Measurements from ENCODE around the gene ACTL6A.
"Not testable (repeated sequence)": the region's sequence is repeated elsewhere in the genome, so short reads cannot be mapped to it uniquely, and the experiment has no call there.

ACTL6A gene

DNA sequence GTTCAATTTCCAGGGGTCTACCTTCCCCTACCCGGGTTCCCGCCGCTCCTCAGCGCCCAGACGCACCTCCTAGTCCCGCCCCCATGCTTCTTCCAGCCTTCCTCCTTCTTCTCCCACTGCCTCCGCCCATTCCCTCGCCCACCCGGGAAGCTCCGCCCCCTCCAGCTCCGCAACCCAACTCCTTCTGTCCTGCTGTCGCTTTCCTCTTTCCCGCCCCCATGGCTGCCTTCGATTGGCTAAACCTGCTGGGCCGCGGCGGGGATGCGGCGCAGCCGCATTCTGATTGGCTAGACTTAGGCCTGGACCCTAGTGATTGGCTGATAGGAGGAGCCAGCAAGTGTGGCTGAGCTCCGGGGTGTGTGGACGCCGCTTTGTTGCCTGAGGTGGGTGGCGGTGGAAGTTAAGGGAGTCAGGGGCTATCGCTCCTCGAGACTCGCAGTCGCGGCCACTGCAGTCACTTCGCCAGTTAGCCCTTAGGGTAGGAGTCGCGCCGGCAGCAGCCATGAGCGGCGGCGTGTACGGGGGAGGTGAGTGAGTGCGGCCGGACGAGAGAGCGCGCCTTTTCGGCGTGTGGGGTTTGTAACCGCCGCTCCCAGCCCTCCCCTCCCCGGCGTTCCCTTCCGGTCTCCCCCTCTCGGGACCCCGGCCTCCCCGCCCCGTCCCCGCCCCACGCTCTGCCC is at the start of gene ACTL6A:
TSS of gene ACTL6A (plus strand) at position 336 of the 680 bp plus-strand sequence. CDS start at position 503, 167 bp downstream.
- Histone ChIP-seq H3K9me3 (ENCODE audit: insufficient read depth, low read length) (no peaks in the 10 kb centered on the region), H3K36me3 (ENCODE audit: insufficient read depth, insufficient read length, low read length) (peaks cover 4% of the 10 kb centered on the region), H3K4me1 (ENCODE audit: insufficient read depth, insufficient read length) (no peaks in the 10 kb centered on the region), H3K4me3 (ENCODE audit: insufficient read length, low read depth) (peak within 1 kb of the TSS; percentile 97), H3K27me3 (ENCODE audit: insufficient read depth, insufficient read length) (no peaks in the 10 kb centered on the region), H3K9ac (ENCODE audit: insufficient read length, low read depth) (peak within 1 kb of the TSS; percentile 97)
- peak; percentile 99 for DNase-seq (ENCODE audit: low read depth, low spot score)
- TF ChIP-seq YY1 (IDR thresholded peaks at IDR 0.05; ENCODE audit: insufficient read depth, insufficient read length) (peak; percentile 5), SUZ12 (IDR thresholded peaks at IDR 0.05; ENCODE audit: extremely low read depth, insufficient read depth, insufficient read length) (no peak)

DNA sequence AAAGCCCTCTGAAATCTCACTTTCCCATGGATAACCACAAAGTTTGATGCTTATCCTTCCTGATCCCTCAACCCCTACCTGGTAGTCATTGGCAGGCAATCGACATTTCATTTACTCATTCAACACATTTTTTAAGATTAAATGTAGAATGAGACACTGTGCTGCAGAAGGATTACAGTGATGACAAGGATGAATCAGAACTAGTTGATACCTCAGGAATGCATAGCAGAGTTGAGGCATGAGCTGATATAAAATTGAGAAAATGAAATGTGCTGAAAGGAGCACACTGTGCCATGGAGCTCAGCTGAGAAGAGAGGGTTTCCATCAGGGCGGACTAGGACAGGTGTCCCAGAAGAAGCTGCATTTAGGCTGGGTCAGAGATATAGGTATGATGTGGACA is 48.9 kb upstream of the ACTL6A start:
- DNase-seq (ENCODE audit: low read depth, low spot score) = no peak
- H3K4me3 ChIP-seq (ENCODE audit: insufficient read length, low read depth) = no peak overlapping the region
- TF ChIP-seq YY1 (IDR thresholded peaks at IDR 0.05; ENCODE audit: insufficient read depth, insufficient read length) (no peak), ZNF274 (IDR thresholded peaks at IDR 0.05; ENCODE audit: low read depth, low read length) (no peak), SUZ12 (IDR thresholded peaks at IDR 0.05; ENCODE audit: extremely low read depth, insufficient read depth, insufficient read length) (no peak)
- no peaks in the 10 kb centered on the region for H3K36me3 ChIP-seq (ENCODE audit: insufficient read depth, insufficient read length, low read length)
- H3K9me3 ChIP-seq (ENCODE audit: insufficient read depth, low read length) = peaks cover 7% of the 10 kb centered on the region; the same call in 1 of the 2 replicates
- no peaks in the 10 kb centered on the region for H3K4me1 ChIP-seq (ENCODE audit: insufficient read depth, insufficient read length)
- no peak overlapping the region for H3K9ac ChIP-seq (ENCODE audit: insufficient read length, low read depth)
- H3K27me3 ChIP-seq (ENCODE audit: insufficient read depth, insufficient read length) = no peaks in the 10 kb centered on the region

DNA sequence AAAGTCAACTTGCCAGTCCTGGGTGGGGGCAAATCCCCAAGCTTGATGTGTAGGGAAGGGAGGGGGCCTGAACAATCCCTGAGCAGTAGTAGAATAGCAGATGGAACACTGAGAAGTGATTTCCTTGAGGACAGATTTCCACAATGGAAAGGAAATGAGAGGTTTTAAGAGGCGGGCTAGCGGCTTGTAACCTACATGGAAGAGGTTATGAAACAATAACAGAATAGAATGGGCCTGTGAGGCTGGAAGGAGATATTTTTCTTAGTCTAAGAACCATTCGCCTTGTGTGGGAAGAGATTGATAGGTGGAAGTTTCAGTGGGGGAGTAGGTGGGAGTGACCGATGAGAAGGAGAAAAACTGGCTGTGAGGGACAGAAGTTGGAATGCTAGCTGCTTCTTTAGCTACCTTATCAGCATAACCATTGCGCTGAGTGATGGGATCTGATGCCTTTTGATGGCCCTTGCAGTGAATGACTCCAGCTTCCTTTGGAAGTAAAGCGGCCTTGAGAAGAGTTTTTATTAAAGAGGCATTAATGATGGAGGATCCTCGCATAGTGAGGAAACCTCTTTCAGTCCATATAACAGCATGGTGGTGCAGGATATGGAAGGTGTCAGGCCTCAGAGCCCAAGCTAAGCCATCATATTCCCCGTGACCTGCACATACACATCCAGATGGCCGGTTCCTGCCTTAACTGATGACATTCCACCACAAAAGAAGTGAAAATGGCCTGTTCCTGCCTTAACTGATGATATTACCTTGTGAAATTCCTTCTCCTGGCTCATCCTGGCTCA is 46.1 kb upstream of the ACTL6A start:
- H3K9ac ChIP-seq (ENCODE audit: insufficient read length, low read depth); H3K4me3 ChIP-seq (ENCODE audit: insufficient read length, low read depth); H3K27me3 ChIP-seq (ENCODE audit: insufficient read depth, insufficient read length); H3K4me1 ChIP-seq (ENCODE audit: insufficient read depth, insufficient read length); H3K9me3 ChIP-seq (ENCODE audit: insufficient read depth, low read length); DNase-seq (ENCODE audit: low read depth, low spot score); H3K36me3 ChIP-seq (ENCODE audit: insufficient read depth, insufficient read length, low read length): not testable (repeated sequence)

GRCh38 chr3:179526482-179526881 is 36.2 kb upstream of the ACTL6A start:
- no peak for DNase-seq (ENCODE audit: low read depth, low spot score)
- Histone ChIP-seq H3K9me3 (ENCODE audit: insufficient read depth, low read length) (peaks cover 5% of the 10 kb centered on the region; the same call in 1 of the 2 replicates), H3K27me3 (ENCODE audit: insufficient read depth, insufficient read length) (no peaks in the 10 kb centered on the region), H3K9ac (ENCODE audit: insufficient read length, low read depth) (no peak overlapping the region), H3K4me1 (ENCODE audit: insufficient read depth, insufficient read length) (no peaks in the 10 kb centered on the region), H3K4me3 (ENCODE audit: insufficient read length, low read depth) (no peak overlapping the region), H3K36me3 (ENCODE audit: insufficient read depth, insufficient read length, low read length) (no peaks in the 10 kb centered on the region)
- TF ChIP-seq ZNF274 (IDR thresholded peaks at IDR 0.05; ENCODE audit: low read depth, low read length) (no peak), YY1 (IDR thresholded peaks at IDR 0.05; ENCODE audit: insufficient read depth, insufficient read length) (no peak), SUZ12 (IDR thresholded peaks at IDR 0.05; ENCODE audit: extremely low read depth, insufficient read depth, insufficient read length) (no peak)

GRCh38 chr3:179526989-179527391 is 35.7 kb upstream of the ACTL6A start:
- TF ChIP-seq YY1 (IDR thresholded peaks at IDR 0.05; ENCODE audit: insufficient read depth, insufficient read length) (no peak), ZNF274 (IDR thresholded peaks at IDR 0.05; ENCODE audit: low read depth, low read length) (no peak), SUZ12 (IDR thresholded peaks at IDR 0.05; ENCODE audit: extremely low read depth, insufficient read depth, insufficient read length) (no peak)
- Histone ChIP-seq H3K36me3 (ENCODE audit: insufficient read depth, insufficient read length, low read length) (no peaks in the 10 kb centered on the region), H3K4me1 (ENCODE audit: insufficient read depth, insufficient read length) (no peaks in the 10 kb centered on the region), H3K9me3 (ENCODE audit: insufficient read depth, low read length) (peaks cover 5% of the 10 kb centered on the region; the same call in 1 of the 2 replicates), H3K4me3 (ENCODE audit: insufficient read length, low read depth) (peak overlapping the region; percentile 16), H3K27me3 (ENCODE audit: insufficient read depth, insufficient read length) (no peaks in the 10 kb centered on the region), H3K9ac (ENCODE audit: insufficient read length, low read depth) (peak overlapping the region; percentile 84)
- DNase-seq (ENCODE audit: low read depth, low spot score) = peak; percentile 90

- DNase-seq (ENCODE audit: low read depth, low spot score) = no peak
- Histone ChIP-seq H3K36me3 (ENCODE audit: insufficient read depth, insufficient read length, low read length) (no peaks in the 10 kb centered on the region), H3K4me3 (ENCODE audit: insufficient read length, low read depth) (no peak overlapping the region), H3K9ac (ENCODE audit: insufficient read length, low read depth) (no peak overlapping the region), H3K4me1 (ENCODE audit: insufficient read depth, insufficient read length) (no peaks in the 10 kb centered on the region), H3K27me3 (ENCODE audit: insufficient read depth, insufficient read length) (no peaks in the 10 kb centered on the region), H3K9me3 (ENCODE audit: insufficient read depth, low read length) (peaks cover 5% of the 10 kb centered on the region; the same call in 1 of the 2 replicates)
- TF ChIP-seq YY1 (IDR thresholded peaks at IDR 0.05; ENCODE audit: insufficient read depth, insufficient read length) (no peak), SUZ12 (IDR thresholded peaks at IDR 0.05; ENCODE audit: extremely low read depth, insufficient read depth, insufficient read length) (no peak), ZNF274 (IDR thresholded peaks at IDR 0.05; ENCODE audit: low read depth, low read length) (no peak)
Measured at GRCh38 chr3:179528772-179529171, 34.0 kb upstream of the ACTL6A start.

DNA sequence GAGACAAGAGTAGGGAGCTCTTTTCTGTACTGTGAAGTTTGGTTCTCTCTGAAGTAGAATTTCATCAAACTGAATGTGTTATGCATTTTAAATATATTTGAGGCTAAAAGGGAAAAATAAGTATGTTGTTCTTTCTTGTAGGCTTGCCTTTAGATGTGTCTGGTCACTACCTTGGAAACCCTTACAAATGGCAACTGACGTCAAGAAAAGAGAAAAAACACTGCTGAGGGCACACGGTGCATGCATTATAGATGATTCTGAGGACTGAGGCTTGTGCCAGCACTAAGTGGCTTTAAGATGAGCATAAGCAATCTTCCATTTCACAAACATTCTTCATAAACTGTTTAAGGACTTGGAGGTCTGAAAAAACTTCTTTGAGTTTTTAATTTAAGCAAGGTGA is 31.1 kb upstream of the ACTL6A start:
- H3K36me3 ChIP-seq (ENCODE audit: insufficient read depth, insufficient read length, low read length) = no peaks in the 10 kb centered on the region
- no peaks in the 10 kb centered on the region for H3K9me3 ChIP-seq (ENCODE audit: insufficient read depth, low read length)
- no peak overlapping the region for H3K9ac ChIP-seq (ENCODE audit: insufficient read length, low read depth)
- H3K27me3 ChIP-seq (ENCODE audit: insufficient read depth, insufficient read length) = no peaks in the 10 kb centered on the region
- no peak overlapping the region for H3K4me3 ChIP-seq (ENCODE audit: insufficient read length, low read depth)
- TF ChIP-seq SUZ12 (IDR thresholded peaks at IDR 0.05; ENCODE audit: extremely low read depth, insufficient read depth, insufficient read length) (no peak), ZNF274 (IDR thresholded peaks at IDR 0.05; ENCODE audit: low read depth, low read length) (no peak), YY1 (IDR thresholded peaks at IDR 0.05; ENCODE audit: insufficient read depth, insufficient read length) (no peak)
- DNase-seq (ENCODE audit: low read depth, low spot score) = no peak
- no peaks in the 10 kb centered on the region for H3K4me1 ChIP-seq (ENCODE audit: insufficient read depth, insufficient read length)
